ENCODE measurements around the gene PTH2. TPM values are rescaled to one million over a fixed set of nuclear protein-coding genes. Genes with fewer than 3 reads are reported as not detected.

The PTH2 gene
- total and polyA plus RNA-seq, 2 of the 8 experiments (the other 6 are each of a cell fraction or from before 2014, with no cell fraction given) = not detected

- TF ChIP-seq SAP30 (IDR thresholded peaks at IDR 0.05; ENCODE audit: insufficient read depth, insufficient replicate concordance, low read length) (no peak), JUND (IDR thresholded peaks at IDR 0.05; ENCODE audit: low read length) (no peak), ATF3 (IDR thresholded peaks at IDR 0.05; ENCODE audit: insufficient read depth, low read depth, low read length) (no peak), SIX5 (IDR thresholded peaks at IDR 0.05; ENCODE audit: low read depth, low read length) (no peak)
These were observed 10.1 kb upstream of the PTH2 start (continued) for GRCh38 chr19:49433240-49433901.
